Brain microvascular endothelial cell (primary cell): ENCODE measurements around the gene RPL37A.

Experiments
- DNase-seq: peaks from one replicate; pipeline ENCODE4 v3.0.0-alpha.2; 2020
- H3K27ac ChIP-seq: fragments of 250-450 bp; sonication (Bioruptor Pico); 2 replicates; pipeline ENCODE4 v1.5.1; 2020; ENCODE audit warnings: mild to moderate bottlenecking, moderate library complexity
- H3K27me3 ChIP-seq: fragments of 250-450 bp; sonication (Bioruptor Pico); replicated peaks from 2 replicates; pipeline ENCODE4 v1.5.1; 2020; ENCODE audit warnings: mild to moderate bottlenecking
- H3K36me3 ChIP-seq: fragments of 250-450 bp; sonication (Bioruptor Pico); replicated peaks from 2 replicates; pipeline ENCODE4 v1.5.1; 2020; ENCODE audit warnings: mild to moderate bottlenecking
- H3K4me3 ChIP-seq: 2 replicates; pipeline ENCODE4 v1.5.1; 2011; ENCODE audit warnings: low read depth, mild to moderate bottlenecking, control low read depth, low read length, moderate library complexity
- in situ Hi-C: cut with HindIII; loops from 2 replicates; pipeline ENCODE4 v1.10.0; 2017; ENCODE audit warnings: low sequenced_read_pairs, low pct_ligation_motif_present
- TF ChIP-seq, protein P1 (sequence below): IDR thresholded peaks from 2 replicates; pipeline ENCODE4 v1.5.1; 2011; ENCODE audit warnings: low read depth, mild to moderate bottlenecking, moderate library complexity, low read length, control low read depth, inconsistent platforms; ENCODE audit errors: missing control alignments

Gene RPL37A

DNA sequence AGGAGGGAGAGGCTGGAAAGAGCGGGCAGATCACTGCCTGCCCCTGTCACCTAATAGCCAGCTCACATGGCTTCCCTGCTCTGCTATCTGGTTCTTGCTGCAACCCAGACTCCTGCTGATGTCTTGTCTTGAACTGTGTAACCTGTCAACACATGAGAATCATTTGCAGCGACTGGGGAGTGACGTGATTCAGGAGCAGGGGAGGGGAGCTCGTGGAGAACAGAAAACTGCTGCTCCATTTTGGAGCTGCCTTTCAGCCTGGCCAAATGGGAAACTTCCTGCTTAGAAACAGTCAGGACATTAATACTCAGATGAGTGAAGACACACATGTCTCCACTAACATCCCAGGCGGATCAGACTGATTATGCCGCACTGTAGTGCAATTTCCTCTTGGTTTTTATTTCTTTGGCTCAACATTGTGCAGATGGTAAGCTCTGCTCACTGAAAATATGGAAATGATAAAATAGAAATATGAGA lies 38.1 kb downstream of the RPL37A start:
- no peak overlapping the region for H3K4me3 ChIP-seq
- H3K27me3 ChIP-seq, result no peaks in the 10 kb centered on the region
- in situ Hi-C loops, result no loop called here
- DNase-seq, result peak; percentile 59
- TF ChIP-seq, protein P1, sequence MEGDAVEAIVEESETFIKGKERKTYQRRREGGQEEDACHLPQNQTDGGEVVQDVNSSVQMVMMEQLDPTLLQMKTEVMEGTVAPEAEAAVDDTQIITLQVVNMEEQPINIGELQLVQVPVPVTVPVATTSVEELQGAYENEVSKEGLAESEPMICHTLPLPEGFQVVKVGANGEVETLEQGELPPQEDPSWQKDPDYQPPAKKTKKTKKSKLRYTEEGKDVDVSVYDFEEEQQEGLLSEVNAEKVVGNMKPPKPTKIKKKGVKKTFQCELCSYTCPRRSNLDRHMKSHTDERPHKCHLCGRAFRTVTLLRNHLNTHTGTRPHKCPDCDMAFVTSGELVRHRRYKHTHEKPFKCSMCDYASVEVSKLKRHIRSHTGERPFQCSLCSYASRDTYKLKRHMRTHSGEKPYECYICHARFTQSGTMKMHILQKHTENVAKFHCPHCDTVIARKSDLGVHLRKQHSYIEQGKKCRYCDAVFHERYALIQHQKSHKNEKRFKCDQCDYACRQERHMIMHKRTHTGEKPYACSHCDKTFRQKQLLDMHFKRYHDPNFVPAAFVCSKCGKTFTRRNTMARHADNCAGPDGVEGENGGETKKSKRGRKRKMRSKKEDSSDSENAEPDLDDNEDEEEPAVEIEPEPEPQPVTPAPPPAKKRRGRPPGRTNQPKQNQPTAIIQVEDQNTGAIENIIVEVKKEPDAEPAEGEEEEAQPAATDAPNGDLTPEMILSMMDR, result no peak
- H3K27ac ChIP-seq, result peak overlapping the region; percentile 63
- H3K36me3 ChIP-seq, result no peaks in the 10 kb centered on the region

- no peaks in the 10 kb centered on the region for H3K36me3 ChIP-seq
- DNase-seq, result no peak
- no peak overlapping the region for H3K4me3 ChIP-seq
- TF ChIP-seq, protein P1, result no peak
- H3K27me3 ChIP-seq, result no peaks in the 10 kb centered on the region
- H3K27ac ChIP-seq, result no peak overlapping the region
- in situ Hi-C loops, result no loop called here
Observed at GRCh38 chr2:216537366-216537765, 38.7 kb downstream of the RPL37A start.

DNA sequence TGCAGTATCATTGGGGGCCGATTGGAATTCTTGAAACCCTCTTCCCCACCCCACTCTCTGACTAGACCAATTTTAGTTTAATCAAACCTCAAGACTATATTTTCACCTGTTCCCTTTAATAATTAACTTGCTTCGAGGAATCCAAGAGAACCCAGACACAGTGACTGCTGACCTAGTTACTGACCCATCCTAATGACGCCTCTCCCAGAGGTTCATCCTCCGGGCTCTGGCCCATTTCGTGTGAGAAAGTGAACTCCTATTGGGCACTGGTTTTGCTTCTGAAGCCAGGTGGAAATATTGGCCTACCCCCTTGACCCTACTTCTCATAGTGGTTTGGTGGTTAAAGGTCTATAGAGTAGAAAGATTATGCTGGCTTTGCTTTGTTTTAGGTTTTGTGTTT lies 39.9 kb downstream of the RPL37A start:
- Histone ChIP-seq H3K27me3 (no peaks in the 10 kb centered on the region), H3K27ac (no peak overlapping the region), H3K4me3 (no peak overlapping the region), H3K36me3 (no peaks in the 10 kb centered on the region)
- TF ChIP-seq, protein P1, result no peak
- DNase-seq, result no peak
- in situ Hi-C loops, result no loop called here

DNA sequence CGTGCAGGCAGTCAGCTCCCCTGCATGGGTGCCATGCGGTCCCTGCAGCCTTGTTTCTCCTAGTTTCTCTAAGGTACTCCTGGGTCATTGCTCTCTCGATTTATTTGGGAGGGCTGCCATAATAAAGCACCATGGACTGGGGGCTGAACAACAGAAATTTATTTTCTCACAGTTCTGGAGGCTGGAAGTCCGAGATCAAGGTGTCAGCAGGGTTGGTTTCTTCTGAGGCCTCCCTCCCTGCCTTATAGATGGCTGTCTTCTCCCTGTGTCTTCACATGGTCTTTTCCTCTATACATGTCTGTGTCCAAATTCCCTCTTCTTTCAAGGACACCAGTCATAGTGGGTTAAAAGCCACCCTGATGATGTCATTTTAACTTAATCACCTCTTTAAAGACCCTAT lies 40.5 kb downstream of the RPL37A start:
- Histone ChIP-seq H3K27ac (no peak overlapping the region), H3K27me3 (no peaks in the 10 kb centered on the region), H3K4me3 (no peak overlapping the region), H3K36me3 (no peaks in the 10 kb centered on the region)
- no peak for DNase-seq
- TF ChIP-seq, protein P1, result no peak
- in situ Hi-C loops, result no loop called here

- Histone ChIP-seq H3K36me3 (no peaks in the 10 kb centered on the region), H3K4me3 (no peak overlapping the region), H3K27ac (no peak overlapping the region), H3K27me3 (no peaks in the 10 kb centered on the region)
- TF ChIP-seq, protein P1, result no peak
- DNase-seq, result no peak
- in situ Hi-C loops, result no loop called here
Observed at GRCh38 chr2:216539791-216540241, 41.2 kb downstream of the RPL37A start.

DNA sequence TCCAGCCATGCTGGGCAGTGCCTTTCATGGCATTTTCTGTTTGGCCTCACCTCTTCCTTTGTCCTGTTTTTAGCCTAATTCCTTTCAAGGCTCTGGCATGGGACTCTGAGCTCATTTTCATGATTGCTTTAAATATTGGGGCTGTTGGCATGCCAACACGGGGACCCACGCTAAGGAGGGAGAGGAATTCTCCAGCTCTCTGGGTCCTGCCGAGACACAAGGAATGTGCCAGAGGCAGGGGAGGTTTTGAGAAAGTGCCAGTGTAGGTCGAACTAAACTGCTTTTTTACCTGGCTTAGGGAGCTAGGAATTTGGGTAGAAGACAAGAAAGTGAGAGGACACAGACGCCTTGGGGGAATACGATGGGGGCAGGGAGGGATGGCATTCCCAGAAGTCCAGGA lies 42.3 kb downstream of the RPL37A start:
- TF ChIP-seq, protein P1, result no peak
- no peak overlapping the region for H3K27ac ChIP-seq
- in situ Hi-C loops, result no loop called here
- H3K36me3 ChIP-seq, result no peaks in the 10 kb centered on the region
- no peak for DNase-seq
- H3K27me3 ChIP-seq, result no peaks in the 10 kb centered on the region
- no peak overlapping the region for H3K4me3 ChIP-seq
